UCSD-AML1 (cell line): ENCODE results near the gene TMBIM4.

Source experiments
- DNase-seq: peaks from one replicate; lab custom pipeline; 2025; ENCODE audit not compliant: unreplicated experiment; lab: John Stamatoyannopoulos, UW

TMBIM4 gene

GRCh38 chr12:66103016-66103913, 66.5 kb downstream of the TMBIM4 start:
- DNase-seq = no peak

DNA sequence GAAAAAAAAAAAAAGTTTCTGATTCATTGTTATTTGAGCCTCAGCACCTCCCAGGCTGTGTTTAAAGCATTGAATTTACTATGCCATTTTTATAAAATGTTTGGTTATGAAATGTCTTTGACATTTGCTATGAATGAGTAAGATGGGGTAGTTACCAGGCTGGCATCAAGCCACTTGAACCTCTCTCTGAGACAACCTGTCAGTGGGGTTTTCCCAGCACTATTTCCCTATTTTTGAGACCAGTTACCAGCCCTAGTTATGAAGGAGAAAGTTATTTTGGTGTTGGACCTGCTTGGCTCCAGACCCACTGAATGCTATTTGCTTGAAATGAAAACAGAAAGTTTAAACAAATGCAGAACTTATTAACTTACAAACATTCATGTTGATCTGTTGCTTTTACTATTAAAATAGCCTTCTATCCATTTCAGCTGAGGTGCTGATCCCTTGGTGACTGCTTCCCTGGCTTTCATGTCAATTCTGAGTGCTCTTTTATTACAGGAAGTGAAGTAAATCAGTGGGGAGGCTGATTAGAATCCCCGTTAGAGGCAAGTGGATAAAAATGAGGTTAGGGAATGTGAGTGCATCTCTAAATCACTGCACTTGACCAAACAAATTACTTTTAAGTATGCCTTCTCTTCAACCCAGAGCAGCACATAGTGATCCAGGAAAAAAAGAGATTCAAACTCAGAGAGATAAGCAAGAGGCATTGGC, 77.1 kb downstream of the TMBIM4 start:
- DNase-seq = no peak

DNA sequence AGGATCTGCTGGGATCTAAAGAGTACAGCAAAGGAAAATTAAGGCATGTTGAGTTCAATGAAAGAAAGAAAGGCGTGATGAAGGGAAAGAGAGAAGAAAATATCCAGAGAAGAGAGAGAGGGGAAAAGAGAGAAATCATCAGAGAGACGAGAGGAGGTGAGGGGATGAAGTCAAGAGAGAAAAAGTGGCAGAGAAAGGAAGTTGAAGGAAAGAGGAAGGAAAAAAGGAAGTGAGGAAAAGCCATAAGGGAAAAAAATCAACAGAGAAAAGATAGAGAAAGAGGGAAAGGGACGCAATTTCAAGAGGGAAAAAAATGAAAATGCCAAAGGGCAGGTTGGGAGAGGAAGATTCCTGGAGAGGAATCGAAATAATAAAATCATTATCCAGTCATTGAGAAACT, 79.6 kb downstream of the TMBIM4 start:
- no peak for DNase-seq

GRCh38 chr12:66087365-66087943, 82.3 kb downstream of the TMBIM4 start:
- DNase-seq = peak; percentile 33

GRCh38 chr12:66085998-66086397, 83.8 kb downstream of the TMBIM4 start:
- DNase-seq = no peak
